WTC11 (cell line): Measurements from ENCODE around the gene MAP3K2. TPM values are rescaled to one million over a fixed set of nuclear protein-coding genes. Genes with fewer than 3 reads are reported as not detected.

ENCODE experiments used
- ATAC-seq: fragments of 200-7000 bp; cut with Tn5 transposase; 2 replicates; pipeline ENCODE4 v1.10.0; 2021; ENCODE audit warnings: mild to moderate bottlenecking, moderate library complexity
- CTCF ChIA-PET: fragments of 300-600 bp; sonication (Branson Sonifier 250); formaldehyde crosslinking; loops from one replicate; lab custom pipeline; 2021; ENCODE audit warnings: antibody characterized with exemption; lab: Charles Lee
- POLR2A ChIA-PET: fragments of 350-600 bp; sonication (Branson Sonifier 250); formaldehyde crosslinking; loops from one replicate; lab custom pipeline; 2021; ENCODE audit warnings: antibody characterized with exemption; lab: Charles Lee
- DNase-seq: peaks from one replicate; pipeline ENCODE4 v3.0.0; 2021; ENCODE audit warnings: low spot score
- H3K27ac Mint-ChIP-seq: 2 replicates; pipeline ENCODE4 v1.8.0; 2021; ENCODE audit warnings: mixed read lengths
- H3K27me3 Mint-ChIP-seq: 2 replicates; pipeline ENCODE4 v1.8.0; 2021; ENCODE audit warnings: low read depth, mild to moderate bottlenecking, moderate library complexity, mixed read lengths
- H3K36me3 Mint-ChIP-seq: 2 replicates; pipeline ENCODE4 v1.8.0; 2021; ENCODE audit warnings: mixed read lengths
- H3K4me1 Mint-ChIP-seq: 2 replicates; pipeline ENCODE4 v1.8.0; 2022; ENCODE audit warnings: mixed read lengths
- H3K4me3 Mint-ChIP-seq: 2 replicates; pipeline ENCODE4 v1.8.0; 2021; ENCODE audit warnings: mild to moderate bottlenecking, moderate library complexity, mixed read lengths
- H3K9me3 Mint-ChIP-seq: 2 replicates; pipeline ENCODE4 v1.8.0; 2021; ENCODE audit warnings: mixed read lengths
- CBFB ChIP-seq: sonication (generic); formaldehyde crosslinking; IDR thresholded peaks from 2 replicates; pipeline ENCODE4 v1.8.1; 2022; ENCODE audit warnings: mild to moderate bottlenecking, low read depth, missing genetic modification reagents
- CREM ChIP-seq: sonication (generic); formaldehyde crosslinking; IDR thresholded peaks from 2 replicates; pipeline ENCODE4 v1.8.1; 2022; ENCODE audit warnings: mild to moderate bottlenecking, missing genetic modification reagents, moderate library complexity
- EMX1 ChIP-seq: fragments of 250-450 bp; sonication (Bioruptor Pico); IDR thresholded peaks from 2 replicates; pipeline ENCODE4 v1.8.0; 2021; ENCODE audit warnings: mild to moderate bottlenecking
- ESRRA ChIP-seq: sonication (generic); formaldehyde crosslinking; IDR thresholded peaks from 2 replicates; pipeline ENCODE4 v1.8.1; 2022; ENCODE audit warnings: mild to moderate bottlenecking, missing genetic modification reagents, borderline replicate concordance
- FOXK1 ChIP-seq: sonication (generic); formaldehyde crosslinking; IDR thresholded peaks from 2 replicates; pipeline ENCODE4 v1.8.0; 2022; ENCODE audit warnings: mild to moderate bottlenecking, moderate library complexity, missing genetic modification reagents
- JAZF1 ChIP-seq: fragments of 250-450 bp; sonication (Bioruptor Pico); IDR thresholded peaks from 2 replicates; pipeline ENCODE4 v1.9.0; 2021; ENCODE audit warnings: moderate library complexity, mild to moderate bottlenecking, inconsistent platforms
- NFATC4 ChIP-seq: fragments of 250-450 bp; sonication (Bioruptor Pico); IDR thresholded peaks from 2 replicates; pipeline ENCODE4 v1.9.0; 2021; ENCODE audit warnings: mild to moderate bottlenecking
- NFYB ChIP-seq: sonication (generic); formaldehyde crosslinking; conservative IDR thresholded peaks from 2 replicates; pipeline ENCODE4 v1.8.0; 2022; ENCODE audit warnings: low read depth, missing genetic modification reagents
- NR2C2 ChIP-seq: sonication (generic); formaldehyde crosslinking; IDR thresholded peaks from 2 replicates; pipeline ENCODE4 v1.8.0; 2022; ENCODE audit warnings: mild to moderate bottlenecking, missing genetic modification reagents
- OVOL2 ChIP-seq: fragments of 250-450 bp; sonication (Bioruptor Pico); IDR thresholded peaks from 2 replicates; pipeline ENCODE4 v1.9.0; 2021; ENCODE audit warnings: mild to moderate bottlenecking, borderline replicate concordance
- SMAD3 ChIP-seq: sonication (generic); formaldehyde crosslinking; IDR thresholded peaks from 2 replicates; pipeline ENCODE4 v1.8.0; 2022; ENCODE audit warnings: missing genetic modification reagents, mild to moderate bottlenecking, borderline replicate concordance
- SMAD4 ChIP-seq: sonication (generic); formaldehyde crosslinking; IDR thresholded peaks from 2 replicates; pipeline ENCODE4 v1.8.0; 2022; ENCODE audit warnings: mild to moderate bottlenecking, missing genetic modification reagents
- TEAD4 ChIP-seq: sonication (generic); formaldehyde crosslinking; IDR thresholded peaks from 2 replicates; pipeline ENCODE4 v1.8.0; 2022; ENCODE audit warnings: mild to moderate bottlenecking, missing genetic modification reagents
- TP53 ChIP-seq: sonication (generic); formaldehyde crosslinking; IDR thresholded peaks from 2 replicates; pipeline ENCODE4 v1.8.1; 2023; ENCODE audit warnings: mild to moderate bottlenecking, missing genetic modification reagents
- ZNF121 ChIP-seq: sonication (generic); formaldehyde crosslinking; IDR thresholded peaks from 2 replicates; pipeline ENCODE4 v1.8.0; 2023; ENCODE audit warnings: missing genetic modification reagents
- ZNF219 ChIP-seq: sonication (generic); formaldehyde crosslinking; IDR thresholded peaks from 2 replicates; pipeline ENCODE4 v1.8.0; 2023; ENCODE audit warnings: missing genetic modification reagents, mild to moderate bottlenecking, borderline replicate concordance
- ZNF396 ChIP-seq: fragments of 250-450 bp; sonication (Bioruptor Pico); IDR thresholded peaks from 2 replicates; pipeline ENCODE4 v1.8.0; 2021; ENCODE audit warnings: mild to moderate bottlenecking, moderate library complexity, borderline replicate concordance
- ZNF423 ChIP-seq: fragments of 250-450 bp; sonication (Bioruptor Pico); IDR thresholded peaks from 2 replicates; pipeline ENCODE4 v2.1.2; 2022; ENCODE audit warnings: mild to moderate bottlenecking, moderate library complexity
- total RNA-seq: library from RNA; stranded (reverse); gene quantifications from 3 replicates; pipeline ENCODE4 v1.2.3, GENCODE V29; 2021
- TF ChIP-seq, protein P1 (sequence below): sonication (generic); formaldehyde crosslinking; IDR thresholded peaks from 2 replicates; pipeline ENCODE4 v1.8.1; 2023; ENCODE audit warnings: mild to moderate bottlenecking, moderate library complexity, missing genetic modification reagents
- TF ChIP-seq, protein P2 (sequence below): fragments of 200-600 bp; IDR thresholded peaks from 2 replicates; pipeline ENCODE4 v1.8.0; 2022; ENCODE audit warnings: antibody characterized with exemption
- TF ChIP-seq, protein P3 (sequence below): sonication (generic); formaldehyde crosslinking; IDR thresholded peaks from 2 replicates; pipeline ENCODE4 v1.8.1; 2022; ENCODE audit warnings: low read depth, missing genetic modification reagents, borderline replicate concordance
- TF ChIP-seq, protein P4 (sequence below): fragments of 250-450 bp; sonication (Bioruptor Pico); IDR thresholded peaks from 2 replicates; pipeline ENCODE4 v1.9.0; 2021; ENCODE audit warnings: mild to moderate bottlenecking
- TF ChIP-seq, protein P5 (sequence below): sonication (generic); formaldehyde crosslinking; IDR thresholded peaks from 2 replicates; pipeline ENCODE4 v1.8.1; 2023; ENCODE audit warnings: mild to moderate bottlenecking, missing genetic modification reagents

Gene MAP3K2
- total RNA-seq, 1 experiment from 2014 or later = 26.9 TPM

DNA sequence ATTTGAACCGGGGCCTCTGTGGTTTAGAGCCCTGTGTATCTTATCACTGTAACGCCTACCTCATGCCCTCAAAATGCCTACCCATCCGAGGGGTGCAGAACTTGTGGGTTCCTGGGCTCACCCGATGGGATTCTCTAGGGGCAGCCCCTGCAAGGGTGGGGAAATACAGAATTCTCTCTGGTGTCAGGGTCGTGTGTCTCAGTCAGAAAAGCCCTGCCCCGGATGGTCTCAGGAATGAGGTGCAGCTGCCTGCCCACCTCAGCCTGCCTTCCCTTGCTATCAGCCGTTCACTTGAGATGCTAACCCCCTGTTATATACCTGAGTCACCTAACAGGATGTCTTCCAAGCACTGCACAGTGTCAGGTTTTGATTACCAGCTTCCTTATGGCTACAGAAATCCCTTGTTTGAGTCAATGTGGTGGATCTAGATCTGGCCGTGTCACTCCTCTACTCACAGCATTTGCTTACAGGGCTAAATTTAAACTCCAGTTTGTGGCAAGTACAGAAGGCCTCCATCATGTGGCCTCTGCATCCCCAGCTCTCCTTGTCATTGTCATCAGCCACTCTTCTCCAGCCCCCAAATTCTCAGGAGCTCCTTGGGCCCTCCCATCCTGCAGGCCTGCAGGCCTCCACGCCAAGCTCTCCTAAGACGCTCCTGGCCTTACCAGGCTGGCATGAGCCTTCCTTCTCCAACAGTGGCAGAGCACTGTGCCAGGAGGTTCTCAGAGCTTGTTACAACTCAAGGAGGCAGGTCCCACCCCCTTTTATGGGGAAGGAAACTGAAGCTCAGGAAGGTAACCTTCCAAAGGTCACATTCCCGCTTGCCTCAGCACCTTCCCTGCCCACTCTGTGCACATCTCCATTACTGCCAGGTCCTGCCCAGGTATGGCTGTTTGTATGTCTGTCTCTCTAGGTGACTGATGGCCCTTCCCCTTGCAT, 14.3 kb upstream of the MAP3K2 start (continued):
- TF ChIP-seq TEAD4 (CRISPR knock-in tag) (no peak), ZNF423 (CRISPR knock-in tag) (no peak), JAZF1 (CRISPR knock-in tag) (no peak), EMX1 (CRISPR knock-in tag) (no peak)

DNA sequence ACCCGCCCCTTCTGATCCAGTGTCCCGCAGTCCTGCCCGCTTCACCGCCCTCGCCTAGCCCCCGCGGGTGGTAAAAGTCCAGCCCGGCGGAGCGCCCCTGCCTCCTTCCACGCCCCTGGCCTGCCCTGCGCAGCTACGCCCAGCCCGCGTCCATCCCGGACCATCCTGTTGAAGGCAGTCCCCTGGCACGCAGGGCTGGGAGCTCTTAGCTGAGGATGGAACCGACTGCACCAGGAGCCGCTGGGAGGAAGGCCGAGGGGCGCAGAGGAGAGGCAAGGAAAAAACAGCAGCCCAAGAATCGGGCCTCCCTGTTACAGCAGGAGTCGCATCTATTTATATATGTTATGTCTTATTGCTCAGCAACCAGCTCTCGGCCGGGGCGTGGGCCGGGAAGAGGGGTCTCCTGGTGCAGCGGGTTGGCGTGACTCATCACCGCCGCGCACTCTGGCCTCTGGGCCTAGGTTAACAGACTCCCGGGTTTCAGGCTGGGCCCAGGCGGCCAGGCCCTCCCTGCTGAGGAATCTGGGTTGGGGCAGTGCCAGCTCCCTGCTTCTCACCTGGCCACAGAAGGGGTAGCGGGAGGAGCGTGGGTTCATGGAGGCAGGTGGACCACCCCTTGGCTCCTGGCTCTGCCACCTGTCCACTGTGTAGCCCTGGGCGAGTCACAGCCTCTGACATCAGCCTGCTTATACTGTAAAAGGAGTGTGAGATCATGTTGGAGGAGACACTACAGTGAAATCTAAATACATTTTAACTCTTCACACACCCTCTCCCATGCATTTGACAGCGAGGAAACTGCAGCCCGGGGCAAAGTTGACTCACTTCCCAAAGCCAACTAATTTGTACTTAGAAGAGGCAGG, 13.4 kb upstream of the MAP3K2 start:
- no peak for DNase-seq
- peak; percentile 33 for ATAC-seq
- no peak for TF ChIP-seq CBFB
- no peak for TF ChIP-seq NR2C2 (CRISPR knock-in tag)
- TF ChIP-seq, protein P1, sequence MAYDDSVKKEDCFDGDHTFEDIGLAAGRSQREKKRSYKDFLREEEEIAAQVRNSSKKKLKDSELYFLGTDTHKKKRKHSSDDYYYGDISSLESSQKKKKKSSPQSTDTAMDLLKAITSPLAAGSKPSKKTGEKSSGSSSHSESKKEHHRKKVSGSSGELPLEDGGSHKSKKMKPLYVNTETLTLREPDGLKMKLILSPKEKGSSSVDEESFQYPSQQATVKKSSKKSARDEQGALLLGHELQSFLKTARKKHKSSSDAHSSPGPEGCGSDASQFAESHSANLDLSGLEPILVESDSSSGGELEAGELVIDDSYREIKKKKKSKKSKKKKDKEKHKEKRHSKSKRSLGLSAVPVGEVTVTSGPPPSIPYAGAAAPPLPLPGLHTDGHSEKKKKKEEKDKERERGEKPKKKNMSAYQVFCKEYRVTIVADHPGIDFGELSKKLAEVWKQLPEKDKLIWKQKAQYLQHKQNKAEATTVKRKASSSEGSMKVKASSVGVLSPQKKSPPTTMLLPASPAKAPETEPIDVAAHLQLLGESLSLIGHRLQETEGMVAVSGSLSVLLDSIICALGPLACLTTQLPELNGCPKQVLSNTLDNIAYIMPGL (CRISPR knock-in tag) = no peak
- no peak for TF ChIP-seq ZNF121 (CRISPR knock-in tag)
- TF ChIP-seq, protein P2, sequence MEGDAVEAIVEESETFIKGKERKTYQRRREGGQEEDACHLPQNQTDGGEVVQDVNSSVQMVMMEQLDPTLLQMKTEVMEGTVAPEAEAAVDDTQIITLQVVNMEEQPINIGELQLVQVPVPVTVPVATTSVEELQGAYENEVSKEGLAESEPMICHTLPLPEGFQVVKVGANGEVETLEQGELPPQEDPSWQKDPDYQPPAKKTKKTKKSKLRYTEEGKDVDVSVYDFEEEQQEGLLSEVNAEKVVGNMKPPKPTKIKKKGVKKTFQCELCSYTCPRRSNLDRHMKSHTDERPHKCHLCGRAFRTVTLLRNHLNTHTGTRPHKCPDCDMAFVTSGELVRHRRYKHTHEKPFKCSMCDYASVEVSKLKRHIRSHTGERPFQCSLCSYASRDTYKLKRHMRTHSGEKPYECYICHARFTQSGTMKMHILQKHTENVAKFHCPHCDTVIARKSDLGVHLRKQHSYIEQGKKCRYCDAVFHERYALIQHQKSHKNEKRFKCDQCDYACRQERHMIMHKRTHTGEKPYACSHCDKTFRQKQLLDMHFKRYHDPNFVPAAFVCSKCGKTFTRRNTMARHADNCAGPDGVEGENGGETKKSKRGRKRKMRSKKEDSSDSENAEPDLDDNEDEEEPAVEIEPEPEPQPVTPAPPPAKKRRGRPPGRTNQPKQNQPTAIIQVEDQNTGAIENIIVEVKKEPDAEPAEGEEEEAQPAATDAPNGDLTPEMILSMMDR = no peak
- no peak for TF ChIP-seq CREM (CRISPR knock-in tag)
- TF ChIP-seq, protein P3, sequence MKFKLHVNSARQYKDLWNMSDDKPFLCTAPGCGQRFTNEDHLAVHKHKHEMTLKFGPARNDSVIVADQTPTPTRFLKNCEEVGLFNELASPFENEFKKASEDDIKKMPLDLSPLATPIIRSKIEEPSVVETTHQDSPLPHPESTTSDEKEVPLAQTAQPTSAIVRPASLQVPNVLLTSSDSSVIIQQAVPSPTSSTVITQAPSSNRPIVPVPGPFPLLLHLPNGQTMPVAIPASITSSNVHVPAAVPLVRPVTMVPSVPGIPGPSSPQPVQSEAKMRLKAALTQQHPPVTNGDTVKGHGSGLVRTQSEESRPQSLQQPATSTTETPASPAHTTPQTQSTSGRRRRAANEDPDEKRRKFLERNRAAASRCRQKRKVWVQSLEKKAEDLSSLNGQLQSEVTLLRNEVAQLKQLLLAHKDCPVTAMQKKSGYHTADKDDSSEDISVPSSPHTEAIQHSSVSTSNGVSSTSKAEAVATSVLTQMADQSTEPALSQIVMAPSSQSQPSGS (CRISPR knock-in tag) = no peak
- TF ChIP-seq, protein P4, sequence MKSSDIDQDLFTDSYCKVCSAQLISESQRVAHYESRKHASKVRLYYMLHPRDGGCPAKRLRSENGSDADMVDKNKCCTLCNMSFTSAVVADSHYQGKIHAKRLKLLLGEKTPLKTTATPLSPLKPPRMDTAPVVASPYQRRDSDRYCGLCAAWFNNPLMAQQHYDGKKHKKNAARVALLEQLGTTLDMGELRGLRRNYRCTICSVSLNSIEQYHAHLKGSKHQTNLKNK (CRISPR knock-in tag) = no peak
- Mint-ChIP-seq H3K4me1 (peaks cover 18% of the 10 kb centered on the region), H3K36me3 (no peaks in the 10 kb centered on the region), H3K9me3 (no peaks in the 10 kb centered on the region), H3K27ac (no peak overlapping the region), H3K4me3 (no peak overlapping the region), H3K27me3 (no peaks in the 10 kb centered on the region; the same call in 1 of the 2 replicates)
- ChIA-PET POLR2A (no interaction called here), CTCF (interaction anchor here (2.6 kb wide), 1 partner anchor 15 kb away, joined by 15 read pairs; no protein-coding TSS in a partner anchor)

DNA sequence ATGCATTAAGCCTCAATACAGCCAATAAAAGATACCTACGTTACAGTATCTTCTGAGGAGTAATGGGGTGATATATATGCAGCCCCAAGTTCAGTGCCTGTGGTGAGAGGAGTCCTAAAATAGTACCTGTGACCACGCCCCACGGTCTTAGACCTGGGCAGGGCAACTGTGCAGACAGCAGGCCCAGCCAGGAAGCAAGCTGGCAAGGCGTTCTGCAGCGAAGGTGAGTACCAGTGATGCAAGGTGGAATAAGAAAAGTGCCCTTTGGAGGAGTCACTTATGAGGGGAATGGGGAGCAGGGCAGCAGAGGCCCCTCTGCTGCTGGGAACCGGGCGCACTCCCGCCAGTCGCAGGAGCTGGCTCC, 12.7 kb upstream of the MAP3K2 start:
- H3K4me1 Mint-ChIP-seq = peaks cover 18% of the 10 kb centered on the region
- H3K4me3 Mint-ChIP-seq = no peak overlapping the region
- POLR2A ChIA-PET = no interaction called here
- H3K27me3 Mint-ChIP-seq = no peaks in the 10 kb centered on the region; the same call in 1 of the 2 replicates
- no peaks in the 10 kb centered on the region for H3K9me3 Mint-ChIP-seq
- H3K27ac Mint-ChIP-seq = no peak overlapping the region
- CTCF ChIA-PET = interaction anchor here (2.6 kb wide), 1 partner anchor 15 kb away, joined by 15 read pairs; no protein-coding TSS in a partner anchor
- no peaks in the 10 kb centered on the region for H3K36me3 Mint-ChIP-seq
- no peak for ATAC-seq
- DNase-seq = no peak
- no peak for TF ChIP-seq ESRRA
- TF ChIP-seq ZNF219 (CRISPR knock-in tag) = no peak
- TF ChIP-seq OVOL2 = no peak
- TF ChIP-seq SMAD3 (CRISPR knock-in tag) = no peak
- TF ChIP-seq, protein P3 (CRISPR knock-in tag) = no peak
- TF ChIP-seq, protein P5, sequence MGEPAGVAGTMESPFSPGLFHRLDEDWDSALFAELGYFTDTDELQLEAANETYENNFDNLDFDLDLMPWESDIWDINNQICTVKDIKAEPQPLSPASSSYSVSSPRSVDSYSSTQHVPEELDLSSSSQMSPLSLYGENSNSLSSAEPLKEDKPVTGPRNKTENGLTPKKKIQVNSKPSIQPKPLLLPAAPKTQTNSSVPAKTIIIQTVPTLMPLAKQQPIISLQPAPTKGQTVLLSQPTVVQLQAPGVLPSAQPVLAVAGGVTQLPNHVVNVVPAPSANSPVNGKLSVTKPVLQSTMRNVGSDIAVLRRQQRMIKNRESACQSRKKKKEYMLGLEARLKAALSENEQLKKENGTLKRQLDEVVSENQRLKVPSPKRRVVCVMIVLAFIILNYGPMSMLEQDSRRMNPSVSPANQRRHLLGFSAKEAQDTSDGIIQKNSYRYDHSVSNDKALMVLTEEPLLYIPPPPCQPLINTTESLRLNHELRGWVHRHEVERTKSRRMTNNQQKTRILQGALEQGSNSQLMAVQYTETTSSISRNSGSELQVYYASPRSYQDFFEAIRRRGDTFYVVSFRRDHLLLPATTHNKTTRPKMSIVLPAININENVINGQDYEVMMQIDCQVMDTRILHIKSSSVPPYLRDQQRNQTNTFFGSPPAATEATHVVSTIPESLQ = no peak
- TF ChIP-seq NFATC4 = no peak
- no peak for TF ChIP-seq TP53 (CRISPR knock-in tag)
- no peak for TF ChIP-seq ZNF396
- TF ChIP-seq NFYB (CRISPR knock-in tag) = no peak
- TF ChIP-seq FOXK1 (CRISPR knock-in tag) = no peak
- TF ChIP-seq SMAD4 (CRISPR knock-in tag) = no peak
